Measurements from ENCODE around the gene EIF2A.

EIF2A gene

DNA sequence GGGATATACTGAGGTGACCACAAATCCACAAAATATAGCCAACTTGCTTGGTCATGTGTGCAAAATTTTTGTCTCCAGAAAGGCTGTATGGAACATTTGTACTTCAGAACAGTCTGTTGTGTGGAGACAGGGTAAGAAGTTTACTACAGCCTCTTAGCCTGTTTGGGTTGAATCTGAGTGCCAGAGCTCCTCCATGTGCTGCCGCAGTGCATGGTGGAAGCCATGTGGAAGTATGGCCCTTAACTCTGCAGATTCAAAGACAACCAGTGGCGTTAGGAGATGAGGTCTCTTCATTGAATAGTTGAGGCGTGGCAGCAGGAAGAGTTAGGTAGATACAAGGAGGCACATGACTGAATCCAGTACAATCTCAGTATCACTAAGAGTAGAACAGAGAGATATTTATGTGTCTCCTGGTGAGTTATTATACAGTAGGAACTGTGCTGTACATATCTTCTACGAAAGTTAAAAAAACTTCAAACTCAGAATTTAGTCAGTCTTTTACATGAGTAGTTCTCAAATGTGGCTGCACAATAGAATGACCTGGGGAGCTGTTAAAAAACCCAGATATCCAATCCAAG lies 9.4 kb downstream of the EIF2A start:
- H3K27me3 Mint-ChIP-seq, result no peaks in the 10 kb centered on the region
- no peak for DNase-seq
- H3K27ac Mint-ChIP-seq, result no peak overlapping the region
- H3K4me1 Mint-ChIP-seq, result peaks cover 13% of the 10 kb centered on the region
- CTCF ChIA-PET, result no interaction called here
- H3K4me3 Mint-ChIP-seq, result no peak overlapping the region
- peaks cover 39% of the 10 kb centered on the region for H3K36me3 Mint-ChIP-seq
- no peaks in the 10 kb centered on the region for H3K9me3 Mint-ChIP-seq

DNA sequence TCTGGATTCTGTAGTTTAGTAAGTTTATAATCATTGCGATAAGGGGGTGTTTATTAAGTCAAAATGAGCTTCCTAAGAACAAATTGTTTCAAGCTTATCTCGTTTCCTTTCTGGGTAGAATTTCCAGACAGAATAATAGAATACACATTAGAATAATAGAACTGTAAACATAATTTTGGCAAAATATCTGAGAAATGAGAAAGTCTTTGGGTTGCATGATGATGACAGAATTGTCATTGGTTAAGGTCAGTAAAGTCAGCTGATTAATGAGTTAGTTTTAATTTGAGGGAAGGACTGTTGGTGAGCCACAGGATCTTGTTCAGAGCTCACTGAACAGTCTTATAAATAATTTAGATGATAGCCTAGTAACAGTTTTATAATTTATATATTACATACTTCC lies 10.2 kb downstream of the EIF2A start:
- CTCF ChIA-PET, result no interaction called here
- Mint-ChIP-seq H3K4me1 (peaks cover 11% of the 10 kb centered on the region), H3K36me3 (peaks cover 37% of the 10 kb centered on the region), H3K27ac (no peak overlapping the region), H3K9me3 (no peaks in the 10 kb centered on the region), H3K27me3 (no peaks in the 10 kb centered on the region), H3K4me3 (no peak overlapping the region)
- no peak for DNase-seq

DNA sequence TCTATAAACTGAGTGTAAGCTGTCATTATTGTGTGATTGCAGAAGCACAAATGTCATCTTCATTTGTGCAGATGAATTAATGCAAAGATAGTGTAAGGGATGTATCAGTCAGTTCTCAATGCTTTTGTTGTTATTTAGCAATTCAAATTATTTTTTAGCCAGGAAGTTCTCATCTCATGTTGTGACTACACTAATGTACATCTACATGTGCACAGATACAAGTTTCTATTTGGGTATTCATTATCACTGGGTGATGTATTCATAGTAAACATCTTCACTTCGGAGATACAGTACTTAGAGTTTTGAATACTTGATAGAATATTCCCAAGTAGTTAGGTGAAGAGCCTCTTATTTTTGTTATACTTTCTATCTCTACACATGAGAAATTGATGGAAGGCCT lies 11.1 kb downstream of the EIF2A start:
- CTCF ChIA-PET, result no interaction called here
- peaks cover 36% of the 10 kb centered on the region for H3K36me3 Mint-ChIP-seq
- H3K4me1 Mint-ChIP-seq, result peaks cover 11% of the 10 kb centered on the region
- no peaks in the 10 kb centered on the region for H3K9me3 Mint-ChIP-seq
- H3K4me3 Mint-ChIP-seq, result no peak overlapping the region
- H3K27ac Mint-ChIP-seq, result no peak overlapping the region
- no peaks in the 10 kb centered on the region for H3K27me3 Mint-ChIP-seq
- no peak for DNase-seq

DNA sequence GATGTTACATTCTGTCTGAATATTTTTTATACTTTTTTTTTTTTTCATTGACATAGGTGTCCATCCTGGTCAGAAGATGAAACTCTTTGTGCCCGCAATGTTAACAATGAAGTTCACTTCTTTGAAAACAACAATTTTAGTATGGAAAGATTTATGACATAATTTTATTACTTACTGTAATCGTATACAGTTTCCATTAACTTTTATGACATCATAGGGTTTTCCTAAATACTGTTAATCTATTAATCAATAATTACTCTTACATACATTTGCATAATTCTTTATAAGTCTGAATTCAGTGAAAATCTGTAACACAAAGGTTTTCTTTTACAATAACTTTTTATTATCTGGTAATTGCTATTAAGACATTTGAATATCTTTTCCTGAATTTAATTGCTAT lies 17.7 kb downstream of the EIF2A start:
- Mint-ChIP-seq H3K27ac (no peak overlapping the region), H3K9me3 (no peaks in the 10 kb centered on the region)

DNA sequence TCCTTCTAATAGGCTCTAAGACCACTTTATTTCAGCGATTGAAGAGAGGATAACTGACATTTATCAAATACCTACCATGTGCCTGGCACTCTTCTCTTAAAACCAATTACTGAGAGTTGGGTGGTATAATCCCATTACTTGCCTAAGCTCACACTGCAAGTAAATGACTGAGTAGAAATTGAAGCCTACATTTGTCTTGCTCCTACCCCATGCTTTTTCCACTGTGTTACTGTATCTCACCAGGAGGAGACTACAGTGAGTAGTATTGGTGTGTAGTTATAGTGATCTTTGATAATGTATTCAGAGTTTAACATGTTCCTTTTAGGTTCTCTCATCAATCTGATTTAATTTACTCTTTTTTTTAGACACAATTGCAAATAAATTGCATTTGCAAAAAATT lies 20.7 kb downstream of the EIF2A start:
- no peaks in the 10 kb centered on the region for H3K4me1 Mint-ChIP-seq
- CTCF ChIA-PET, result no interaction called here
- DNase-seq, result no peak
- H3K4me3 Mint-ChIP-seq, result no peak overlapping the region
- H3K27me3 Mint-ChIP-seq, result no peaks in the 10 kb centered on the region
- H3K27ac Mint-ChIP-seq, result no peak overlapping the region
- H3K9me3 Mint-ChIP-seq, result no peaks in the 10 kb centered on the region
- H3K36me3 Mint-ChIP-seq, result peaks cover 40% of the 10 kb centered on the region

More for the DNA sequence above, 17.7 kb downstream of the EIF2A start:
- Mint-ChIP-seq H3K4me3 (no peak overlapping the region), H3K36me3 (peaks cover 31% of the 10 kb centered on the region), H3K4me1 (no peaks in the 10 kb centered on the region), H3K27me3 (no peaks in the 10 kb centered on the region)
- DNase-seq, result no peak
- CTCF ChIA-PET, result no interaction called here

DNA sequence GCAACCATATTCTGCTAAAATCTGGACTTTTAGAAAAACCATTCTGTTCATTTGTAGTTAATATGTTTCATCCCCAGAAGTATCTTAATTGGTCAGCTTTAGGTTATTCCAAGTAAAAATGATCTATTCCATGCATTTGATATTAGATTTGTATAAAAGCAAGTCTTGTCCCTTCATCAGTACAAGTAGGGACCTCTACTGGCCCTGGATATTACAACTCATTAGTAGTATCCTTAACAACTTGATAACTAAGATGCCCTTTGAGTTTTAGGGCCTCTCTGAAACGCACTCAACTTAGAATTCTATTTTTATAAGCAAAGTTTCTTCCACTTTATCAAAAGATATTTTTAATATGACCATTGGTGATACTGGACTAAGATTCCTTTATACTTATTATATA lies 31.3 kb downstream of the EIF2A start:
- CTCF ChIA-PET, result no interaction called here
- H3K9me3 Mint-ChIP-seq, result no peaks in the 10 kb centered on the region
- H3K27ac Mint-ChIP-seq, result no peak overlapping the region
- peaks cover 38% of the 10 kb centered on the region for H3K36me3 Mint-ChIP-seq
- DNase-seq, result no peak
- H3K4me1 Mint-ChIP-seq, result peaks cover 24% of the 10 kb centered on the region
- no peaks in the 10 kb centered on the region for H3K27me3 Mint-ChIP-seq
- no peak overlapping the region for H3K4me3 Mint-ChIP-seq

DNA sequence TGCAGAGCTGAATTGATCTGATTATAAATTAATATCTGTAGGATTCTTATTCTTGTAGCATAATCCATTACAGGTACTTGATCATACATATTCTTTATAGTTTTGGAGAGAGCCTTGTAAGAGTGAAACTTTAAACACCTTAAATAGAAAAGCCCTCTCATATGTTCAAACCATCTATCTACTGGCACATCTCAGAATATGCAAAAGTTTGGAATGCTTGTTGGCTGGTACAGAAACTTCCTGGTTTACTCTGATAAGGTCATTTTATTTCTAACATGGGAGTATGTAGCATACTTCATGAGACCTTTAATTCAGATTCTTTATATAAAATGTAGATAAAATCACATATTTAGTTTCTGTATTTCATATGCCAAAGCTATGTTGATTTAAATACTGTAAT lies 34.6 kb downstream of the EIF2A start:
- peaks cover 49% of the 10 kb centered on the region for H3K36me3 Mint-ChIP-seq

DNA sequence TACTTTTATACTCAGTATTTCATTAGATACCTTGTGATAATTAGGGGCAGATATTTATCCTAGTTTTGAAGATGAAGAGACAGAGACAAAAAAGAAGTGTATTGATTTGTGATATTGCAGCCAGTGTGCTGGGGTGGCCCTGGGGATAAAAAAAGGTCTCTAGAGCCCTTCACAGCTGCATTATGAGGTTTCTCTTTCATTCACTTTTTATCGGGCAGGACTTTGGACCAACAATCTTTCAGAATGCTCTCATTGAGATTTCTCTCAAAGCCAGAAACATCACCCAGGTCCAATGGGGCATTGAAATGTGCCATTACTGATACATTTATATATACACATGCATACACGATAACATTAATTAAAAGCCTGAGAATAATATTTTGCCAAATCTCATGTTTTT lies 36.0 kb downstream of the EIF2A start:
- H3K27ac Mint-ChIP-seq, result no peak overlapping the region
- peaks cover 15% of the 10 kb centered on the region for H3K4me1 Mint-ChIP-seq
- peaks cover 36% of the 10 kb centered on the region for H3K36me3 Mint-ChIP-seq
- no peaks in the 10 kb centered on the region for H3K27me3 Mint-ChIP-seq
- H3K9me3 Mint-ChIP-seq, result no peaks in the 10 kb centered on the region
- no peak overlapping the region for H3K4me3 Mint-ChIP-seq
- DNase-seq, result no peak
- CTCF ChIA-PET, result no interaction called here

More for the DNA sequence above, 34.6 kb downstream of the EIF2A start:
- no peaks in the 10 kb centered on the region for H3K9me3 Mint-ChIP-seq
- H3K27ac Mint-ChIP-seq, result no peak overlapping the region
- DNase-seq, result no peak
- H3K4me3 Mint-ChIP-seq, result no peak overlapping the region
- no peaks in the 10 kb centered on the region for H3K27me3 Mint-ChIP-seq
- H3K4me1 Mint-ChIP-seq, result peaks cover 23% of the 10 kb centered on the region
- CTCF ChIA-PET, result no interaction called here

DNA sequence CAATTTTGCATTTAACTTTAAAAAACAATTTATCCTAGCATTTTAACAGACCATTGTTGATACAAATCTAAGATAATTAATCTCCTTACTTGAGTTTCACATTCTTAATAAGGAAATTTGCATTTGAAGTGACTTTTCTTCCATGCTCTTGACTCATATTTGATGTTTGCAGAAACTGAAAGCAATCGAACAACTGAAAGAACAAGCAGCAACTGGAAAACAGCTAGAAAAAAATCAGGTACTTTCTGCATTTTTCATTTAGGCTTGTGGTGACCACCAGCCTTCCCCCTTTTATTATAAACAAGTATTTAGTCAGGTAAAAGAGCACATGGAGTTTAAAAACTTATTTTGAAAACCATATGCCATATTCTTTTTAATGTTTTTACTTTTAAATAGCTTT lies 36.4 kb downstream of the EIF2A start:
- DNase-seq, result no peak
- H3K27me3 Mint-ChIP-seq, result no peaks in the 10 kb centered on the region
- H3K4me1 Mint-ChIP-seq, result peaks cover 11% of the 10 kb centered on the region
- no peaks in the 10 kb centered on the region for H3K9me3 Mint-ChIP-seq
- CTCF ChIA-PET, result no interaction called here
- peaks cover 35% of the 10 kb centered on the region for H3K36me3 Mint-ChIP-seq
- H3K27ac Mint-ChIP-seq, result peak overlapping the region; percentile 55
- no peak overlapping the region for H3K4me3 Mint-ChIP-seq

DNA sequence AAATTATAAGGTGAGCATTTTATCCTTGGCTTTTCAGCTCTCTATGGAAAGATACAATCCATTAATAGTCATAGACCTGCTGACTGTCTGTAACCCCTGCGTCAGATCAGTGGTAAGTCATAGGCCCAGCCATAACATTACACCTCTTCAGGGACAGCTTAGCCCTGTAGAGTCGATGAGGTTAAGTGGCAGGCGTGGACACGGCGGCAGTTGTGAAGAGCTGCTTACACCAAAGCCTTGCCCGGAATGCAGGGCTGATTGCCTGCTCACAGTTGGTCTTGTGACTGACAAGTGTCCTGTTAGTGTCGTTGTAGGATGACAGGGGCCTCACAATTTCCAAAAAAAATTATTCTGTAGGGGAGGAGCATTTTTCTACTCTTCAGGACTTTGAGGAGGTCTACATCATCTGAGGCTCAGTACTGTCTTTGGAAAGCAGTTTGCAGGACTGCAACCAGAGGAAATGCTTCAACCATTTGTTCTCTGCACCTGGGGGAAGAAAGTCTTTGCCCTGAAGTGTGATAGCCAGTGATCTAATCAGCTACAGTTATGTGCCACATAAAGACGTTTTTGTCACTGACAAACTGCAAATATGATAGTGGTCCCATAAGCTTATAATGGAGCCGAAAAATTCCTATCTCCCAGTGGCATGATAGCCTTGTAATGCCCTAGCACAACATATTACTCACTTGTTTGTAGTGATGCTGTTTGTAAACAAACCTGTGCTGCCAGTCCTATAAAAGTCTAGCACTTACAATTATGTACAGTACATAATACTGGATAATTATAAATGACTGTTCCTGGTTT lies 41.6 kb downstream of the EIF2A start:
- CTCF ChIA-PET, result interaction anchor here (1.0 kb wide), 1 partner anchor 10 kb away, joined by 3 read pairs; no protein-coding TSS in a partner anchor
- no peak overlapping the region for H3K27ac Mint-ChIP-seq
- no peak for DNase-seq

DNA sequence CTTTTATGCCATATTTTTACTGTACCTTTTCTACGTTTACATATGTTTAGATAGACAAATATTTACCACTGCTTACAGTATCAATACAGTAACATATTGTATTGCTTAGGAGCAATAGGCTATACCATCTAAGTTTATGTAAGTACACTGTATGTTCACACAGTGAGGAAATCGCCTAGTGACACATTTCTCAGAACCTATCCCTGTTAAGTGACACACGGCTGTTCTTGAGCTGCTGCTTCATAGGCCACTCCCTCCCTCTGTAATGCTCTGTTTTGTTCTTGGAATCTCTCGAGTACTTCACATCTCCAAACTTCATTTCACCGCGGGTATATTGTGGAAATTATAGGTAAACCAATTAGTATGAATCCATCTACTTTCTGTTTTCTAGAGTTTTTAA lies 43.2 kb downstream of the EIF2A start:
- Mint-ChIP-seq H3K4me1 (peaks cover 14% of the 10 kb centered on the region), H3K36me3 (peaks cover 20% of the 10 kb centered on the region), H3K27ac (peak overlapping the region; percentile 59), H3K9me3 (no peaks in the 10 kb centered on the region), H3K27me3 (no peaks in the 10 kb centered on the region), H3K4me3 (no peak overlapping the region)
- no peak for DNase-seq
- CTCF ChIA-PET, result interaction anchor here (1.0 kb wide), 1 partner anchor 8 kb away, joined by 3 read pairs; no protein-coding TSS in a partner anchor

More for the DNA sequence above, 41.6 kb downstream of the EIF2A start:
- H3K9me3 Mint-ChIP-seq, result no peaks in the 10 kb centered on the region
- no peaks in the 10 kb centered on the region for H3K27me3 Mint-ChIP-seq
- peaks cover 25% of the 10 kb centered on the region for H3K36me3 Mint-ChIP-seq
- H3K4me3 Mint-ChIP-seq, result no peak overlapping the region
- peaks cover 16% of the 10 kb centered on the region for H3K4me1 Mint-ChIP-seq

DNA sequence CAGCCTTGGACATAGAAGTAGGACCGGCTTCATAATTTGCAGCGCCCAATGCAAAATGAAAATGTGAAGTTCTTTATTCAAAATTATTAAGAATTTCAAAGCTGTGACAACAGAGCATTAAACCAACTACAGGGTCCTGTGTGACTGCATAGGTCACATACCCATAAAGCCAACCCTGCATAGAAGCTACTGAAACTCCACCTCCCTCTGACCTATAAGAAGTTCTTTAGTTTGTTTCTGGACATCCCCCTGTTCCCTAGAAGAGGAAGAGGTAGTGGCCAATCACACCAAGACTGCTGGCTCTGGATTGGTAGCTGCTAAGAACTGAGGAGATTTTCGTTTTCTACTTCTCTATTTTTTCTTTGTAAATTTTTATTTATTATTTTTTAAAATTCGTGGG lies 47.6 kb downstream of the EIF2A start:
- Mint-ChIP-seq H3K27me3 (no peaks in the 10 kb centered on the region), H3K9me3 (no peaks in the 10 kb centered on the region), H3K4me3 (no peak overlapping the region), H3K27ac (no peak overlapping the region), H3K36me3 (peaks cover 5% of the 10 kb centered on the region), H3K4me1 (peaks cover 7% of the 10 kb centered on the region)
- CTCF ChIA-PET, result no interaction called here
- DNase-seq, result no peak

DNA sequence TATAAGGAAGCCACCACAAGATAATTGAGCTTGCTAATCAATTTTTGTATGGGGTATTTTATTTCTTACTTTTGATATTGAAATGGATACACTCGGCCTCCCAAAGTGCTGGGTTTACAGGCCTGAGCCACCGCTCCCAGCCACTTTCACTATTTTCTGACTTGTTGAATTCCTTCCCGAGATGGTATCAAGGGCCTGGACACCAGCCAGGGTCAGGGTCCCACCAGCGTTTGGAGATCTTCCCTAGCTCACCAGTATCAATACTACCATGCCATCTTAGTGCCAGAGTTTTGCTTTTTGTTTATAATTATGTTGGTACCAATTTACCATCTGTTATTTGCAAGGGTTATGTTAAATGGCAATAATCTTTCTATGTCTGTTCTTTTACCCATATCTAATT lies 51.1 kb downstream of the EIF2A start:
- Mint-ChIP-seq H3K4me3 (no peak overlapping the region), H3K4me1 (peaks cover 20% of the 10 kb centered on the region), H3K27me3 (no peaks in the 10 kb centered on the region), H3K9me3 (no peaks in the 10 kb centered on the region), H3K27ac (no peak overlapping the region), H3K36me3 (peaks cover 10% of the 10 kb centered on the region)
- no peak for DNase-seq
- CTCF ChIA-PET, result interaction anchor here (0.9 kb wide), 1 partner anchor 9 kb away, joined by 3 read pairs; no protein-coding TSS in a partner anchor

DNA sequence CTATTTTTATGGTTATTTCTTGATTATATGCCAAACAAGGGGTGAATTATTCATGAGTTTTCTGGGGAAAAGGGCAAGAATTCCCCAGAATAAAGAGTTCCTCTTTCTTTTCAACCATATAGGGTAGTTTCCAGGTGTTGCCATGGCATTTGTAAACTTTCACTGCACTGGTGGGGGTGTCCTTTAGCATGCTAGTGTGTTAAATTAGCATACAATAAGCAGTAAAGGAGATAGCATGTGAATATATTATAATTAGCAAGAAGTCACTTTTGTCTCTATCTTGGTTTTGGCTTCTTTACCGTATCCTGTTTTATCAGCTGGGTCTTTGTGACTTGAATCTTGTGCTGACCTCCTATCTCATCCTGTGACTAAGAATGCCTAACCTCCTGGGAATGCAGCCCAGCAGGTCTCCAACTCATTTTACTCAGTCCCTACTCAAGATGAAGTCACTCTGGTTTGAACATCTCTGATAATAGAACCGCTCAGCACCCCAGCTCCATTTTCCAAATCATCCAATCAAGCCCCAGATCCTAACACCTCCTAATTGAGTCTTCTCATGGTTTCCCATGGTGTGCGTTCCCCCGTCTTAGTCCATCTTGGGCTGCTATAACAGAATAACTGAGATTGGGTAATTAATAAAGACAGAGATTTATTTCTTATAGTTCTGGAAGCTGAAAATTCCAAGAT lies 53.2 kb downstream of the EIF2A start:
- Mint-ChIP-seq H3K4me3 (no peak overlapping the region), H3K36me3 (peaks cover 16% of the 10 kb centered on the region), H3K4me1 (peaks cover 29% of the 10 kb centered on the region)

More for the DNA sequence above, 53.2 kb downstream of the EIF2A start:
- Mint-ChIP-seq H3K27me3 (peaks cover 4% of the 10 kb centered on the region), H3K9me3 (no peaks in the 10 kb centered on the region), H3K27ac (no peak overlapping the region)
- DNase-seq, result no peak
- CTCF ChIA-PET, result no interaction called here
